ENCODE results near the gene HDHD2.

DNA sequence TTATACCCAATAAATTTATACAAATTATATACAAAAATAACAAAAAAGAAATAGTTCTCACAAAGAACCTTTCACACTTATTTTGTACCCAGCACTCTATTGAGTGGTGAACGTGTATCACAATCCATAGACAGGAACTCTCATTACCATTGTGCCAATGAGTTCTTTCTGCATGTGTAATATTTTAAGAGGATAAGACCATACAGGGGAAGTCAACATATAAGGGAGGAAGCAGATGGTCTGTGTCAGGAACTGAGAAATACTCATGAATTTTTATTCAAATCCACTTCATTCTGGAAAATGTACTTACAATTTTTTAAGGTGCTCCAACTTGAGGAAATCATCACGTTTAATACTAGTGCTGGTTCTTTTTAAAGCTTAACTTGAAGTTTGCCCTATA, 87.8 kb downstream of the HDHD2 start:
- TF ChIP-seq, protein P1, sequence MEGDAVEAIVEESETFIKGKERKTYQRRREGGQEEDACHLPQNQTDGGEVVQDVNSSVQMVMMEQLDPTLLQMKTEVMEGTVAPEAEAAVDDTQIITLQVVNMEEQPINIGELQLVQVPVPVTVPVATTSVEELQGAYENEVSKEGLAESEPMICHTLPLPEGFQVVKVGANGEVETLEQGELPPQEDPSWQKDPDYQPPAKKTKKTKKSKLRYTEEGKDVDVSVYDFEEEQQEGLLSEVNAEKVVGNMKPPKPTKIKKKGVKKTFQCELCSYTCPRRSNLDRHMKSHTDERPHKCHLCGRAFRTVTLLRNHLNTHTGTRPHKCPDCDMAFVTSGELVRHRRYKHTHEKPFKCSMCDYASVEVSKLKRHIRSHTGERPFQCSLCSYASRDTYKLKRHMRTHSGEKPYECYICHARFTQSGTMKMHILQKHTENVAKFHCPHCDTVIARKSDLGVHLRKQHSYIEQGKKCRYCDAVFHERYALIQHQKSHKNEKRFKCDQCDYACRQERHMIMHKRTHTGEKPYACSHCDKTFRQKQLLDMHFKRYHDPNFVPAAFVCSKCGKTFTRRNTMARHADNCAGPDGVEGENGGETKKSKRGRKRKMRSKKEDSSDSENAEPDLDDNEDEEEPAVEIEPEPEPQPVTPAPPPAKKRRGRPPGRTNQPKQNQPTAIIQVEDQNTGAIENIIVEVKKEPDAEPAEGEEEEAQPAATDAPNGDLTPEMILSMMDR (IDR thresholded peaks at IDR 0.05), result no peak
- TF ChIP-seq EZH2 (IDR thresholded peaks at IDR 0.05), result no peak
